KG1 (cell line): ENCODE results near the gene EEF1AKMT4.
"Not testable (repeated sequence)": the region's sequence is repeated elsewhere in the genome, so short reads cannot be mapped to it uniquely, and the experiment has no call there.

Experiments used
- DNase-seq: peaks from one replicate; lab custom pipeline; 2025; lab: John Stamatoyannopoulos, UW

Gene EEF1AKMT4

DNA sequence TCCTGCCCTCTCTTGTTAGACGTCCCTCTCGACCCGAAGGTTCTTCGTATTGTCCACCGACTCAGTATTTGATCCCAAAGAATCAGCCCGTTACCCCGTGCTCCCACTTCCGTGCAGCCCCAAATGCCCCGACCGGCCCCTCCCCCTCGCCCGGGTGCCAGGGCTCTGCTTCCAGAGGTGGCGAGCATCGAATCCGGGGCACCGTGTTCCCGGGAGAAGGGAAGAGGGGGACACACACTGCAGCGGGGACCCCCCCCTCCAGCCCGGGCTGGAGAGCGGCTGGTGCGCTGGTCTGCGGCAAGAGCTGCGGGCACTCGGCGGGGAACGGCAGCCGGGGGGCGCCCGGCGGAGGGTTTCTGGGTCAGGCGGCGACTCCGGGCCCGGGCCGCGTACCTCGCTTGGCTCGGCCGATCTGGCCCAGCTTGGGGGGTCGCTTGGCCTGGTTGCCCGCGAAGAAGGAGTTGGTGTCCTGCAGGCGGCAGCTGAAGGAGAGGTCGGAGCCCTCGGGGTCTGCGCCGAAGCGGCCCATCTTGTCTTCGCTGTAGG is 11.3 kb downstream of the EEF1AKMT4 start:
- no peak for DNase-seq

DNA sequence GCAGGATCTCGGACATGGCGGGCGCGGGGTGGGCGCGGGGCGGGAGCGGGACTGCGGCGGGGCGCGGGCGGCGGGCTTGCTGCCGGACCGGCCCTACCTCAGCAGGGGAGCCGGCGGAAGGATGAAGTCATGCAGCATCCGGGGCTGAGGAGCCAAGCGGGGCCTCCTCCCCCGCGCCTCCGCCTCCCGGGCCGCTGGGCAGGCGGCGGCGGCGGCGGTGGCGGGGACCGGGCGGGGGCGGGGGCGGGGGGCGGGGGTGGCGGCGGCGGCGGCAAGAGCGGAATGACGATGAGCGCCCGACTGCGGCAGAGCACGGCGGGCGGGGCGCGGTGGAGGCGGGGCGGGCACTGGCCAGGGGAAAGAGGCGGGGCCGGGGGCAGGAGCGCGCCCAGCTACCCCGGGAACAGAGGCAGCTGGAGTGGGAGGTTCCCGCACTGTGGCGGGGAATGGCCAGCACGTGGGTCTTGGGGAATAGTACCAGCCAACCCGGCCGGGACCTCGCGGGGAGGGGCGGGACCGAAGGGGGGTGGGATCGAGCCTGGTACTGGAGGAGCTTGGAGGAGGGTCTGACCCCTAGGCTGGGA is 11.9 kb downstream of the EEF1AKMT4 start, which contains the start of gene CAMK2N2:
Gene CAMK2N2 (minus strand): TSS at position 284 of the 584 bp plus-strand sequence. CDS start 268 bp downstream, at position 16.
- no peak for DNase-seq

DNA sequence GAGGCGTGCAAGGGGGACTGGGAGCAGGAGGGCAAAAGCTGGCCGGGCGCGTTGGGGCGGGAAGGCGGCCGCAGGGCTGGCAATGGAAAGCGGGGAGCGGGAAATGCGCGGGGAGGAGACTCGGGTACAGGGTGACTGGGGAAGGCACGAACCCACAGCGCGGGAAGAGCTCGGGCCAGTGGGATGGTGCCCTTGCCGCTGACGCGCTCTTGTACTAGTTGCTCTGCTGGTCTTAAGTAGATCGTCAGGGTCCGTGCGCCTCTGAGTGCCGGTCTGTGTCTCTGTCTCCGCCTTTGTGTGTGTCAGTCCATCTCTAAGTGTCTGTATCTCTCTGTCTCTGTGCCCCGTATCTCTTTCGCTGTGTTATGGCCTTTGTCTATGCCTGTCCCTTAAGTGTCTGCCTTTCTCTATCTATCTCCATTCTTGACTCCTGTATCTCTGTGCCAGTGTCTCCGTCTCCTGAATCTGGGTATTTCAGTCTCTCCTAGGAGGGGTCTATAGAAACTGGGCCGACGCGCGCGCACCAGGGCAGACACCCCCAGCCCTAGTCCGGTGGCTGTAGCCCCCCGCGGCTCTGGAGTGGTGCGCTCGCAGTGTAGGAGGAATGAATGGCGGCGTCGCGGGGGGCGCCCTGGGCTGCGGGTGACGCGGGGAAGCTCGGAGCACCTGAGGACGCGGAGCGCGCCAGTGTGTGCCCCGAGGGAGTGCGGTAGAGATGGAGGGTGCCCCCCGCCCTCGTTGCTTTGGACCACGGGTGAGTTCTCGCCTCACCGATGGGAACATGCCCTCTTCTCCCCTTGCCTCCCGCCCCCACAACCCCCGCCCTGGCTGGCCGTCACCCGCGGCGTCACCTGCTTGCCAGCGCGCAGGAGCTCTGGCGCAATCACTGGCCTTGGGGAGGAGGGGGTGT is 12.6 kb downstream of the EEF1AKMT4 start:
- DNase-seq: no peak

DNA sequence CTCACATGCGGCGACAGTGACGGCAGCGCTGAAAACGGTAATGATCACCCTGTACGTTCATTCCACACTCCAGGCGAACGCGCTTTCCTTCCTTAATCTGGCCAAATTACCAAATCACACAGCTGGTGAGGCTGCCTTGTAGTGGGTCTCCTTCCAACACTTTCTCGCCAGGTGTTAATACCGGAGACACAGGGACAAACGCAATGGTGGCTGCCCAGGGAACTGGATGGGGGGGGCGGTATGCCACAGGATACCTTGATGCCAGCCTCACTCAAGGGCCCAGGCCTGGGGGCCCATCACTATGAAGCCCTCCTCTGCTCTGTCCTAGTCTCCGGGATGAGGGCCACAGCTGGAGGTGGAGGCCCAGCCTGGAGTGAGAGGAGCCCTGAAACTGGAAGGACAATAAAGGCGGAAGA is 13.3 kb downstream of the EEF1AKMT4 start:
- no peak for DNase-seq

DNA sequence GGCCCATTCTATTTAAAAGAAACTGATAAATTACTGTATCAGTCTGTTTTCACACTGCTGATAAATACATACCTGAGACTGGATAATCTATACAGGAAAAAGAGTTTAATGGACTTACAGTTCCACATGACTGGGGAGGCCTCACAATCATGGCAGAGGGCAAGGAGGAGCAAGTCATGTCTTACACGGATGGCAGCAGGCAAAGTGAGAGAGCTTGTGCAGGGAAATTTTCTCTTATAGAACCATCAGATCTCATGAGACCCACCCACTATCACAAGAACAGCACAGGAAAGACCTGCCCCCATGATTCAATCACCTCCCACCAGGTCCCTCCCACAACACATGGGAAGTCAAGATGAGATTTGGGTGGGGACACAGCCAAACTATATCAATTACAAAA is 17.8 kb downstream of the EEF1AKMT4 start:
- DNase-seq: not testable (repeated sequence)

DNA sequence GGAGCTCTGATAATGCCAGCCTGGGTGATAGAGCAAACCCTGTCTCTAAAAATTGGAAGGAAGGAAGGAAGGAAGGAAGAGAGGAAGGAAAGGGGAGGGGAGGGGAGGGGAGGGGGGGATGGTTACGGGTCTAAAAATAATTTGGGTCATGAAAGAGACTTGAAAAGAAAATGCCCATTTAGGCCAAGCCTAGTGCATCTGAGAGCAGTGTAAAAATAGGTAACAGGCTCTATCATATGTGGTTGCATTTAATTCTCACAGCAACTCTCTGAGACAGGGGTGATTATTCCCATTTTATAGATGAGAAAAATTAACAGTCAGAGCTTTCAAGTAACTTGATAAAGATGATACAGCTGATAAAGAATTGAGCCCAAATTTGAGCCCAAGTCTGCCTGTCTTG is 22.8 kb downstream of the EEF1AKMT4 start:
- no peak for DNase-seq

DNA sequence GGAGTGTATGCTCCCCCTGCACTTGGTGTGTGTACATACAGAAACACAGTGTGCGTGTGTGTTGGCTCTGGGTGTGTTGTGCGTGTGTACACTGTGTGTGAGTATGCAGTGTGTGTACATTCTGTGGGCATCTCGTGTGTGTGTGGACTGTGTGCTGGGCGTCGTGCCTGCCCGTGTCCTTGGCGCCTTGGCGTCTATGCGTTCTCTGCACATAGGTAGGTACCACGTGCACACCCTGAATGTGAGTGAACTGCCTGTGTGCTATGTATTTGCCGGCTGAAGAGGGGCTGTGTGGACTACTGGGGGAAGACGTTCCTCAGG is 25.9 kb downstream of the EEF1AKMT4 start:
- DNase-seq: no peak

DNA sequence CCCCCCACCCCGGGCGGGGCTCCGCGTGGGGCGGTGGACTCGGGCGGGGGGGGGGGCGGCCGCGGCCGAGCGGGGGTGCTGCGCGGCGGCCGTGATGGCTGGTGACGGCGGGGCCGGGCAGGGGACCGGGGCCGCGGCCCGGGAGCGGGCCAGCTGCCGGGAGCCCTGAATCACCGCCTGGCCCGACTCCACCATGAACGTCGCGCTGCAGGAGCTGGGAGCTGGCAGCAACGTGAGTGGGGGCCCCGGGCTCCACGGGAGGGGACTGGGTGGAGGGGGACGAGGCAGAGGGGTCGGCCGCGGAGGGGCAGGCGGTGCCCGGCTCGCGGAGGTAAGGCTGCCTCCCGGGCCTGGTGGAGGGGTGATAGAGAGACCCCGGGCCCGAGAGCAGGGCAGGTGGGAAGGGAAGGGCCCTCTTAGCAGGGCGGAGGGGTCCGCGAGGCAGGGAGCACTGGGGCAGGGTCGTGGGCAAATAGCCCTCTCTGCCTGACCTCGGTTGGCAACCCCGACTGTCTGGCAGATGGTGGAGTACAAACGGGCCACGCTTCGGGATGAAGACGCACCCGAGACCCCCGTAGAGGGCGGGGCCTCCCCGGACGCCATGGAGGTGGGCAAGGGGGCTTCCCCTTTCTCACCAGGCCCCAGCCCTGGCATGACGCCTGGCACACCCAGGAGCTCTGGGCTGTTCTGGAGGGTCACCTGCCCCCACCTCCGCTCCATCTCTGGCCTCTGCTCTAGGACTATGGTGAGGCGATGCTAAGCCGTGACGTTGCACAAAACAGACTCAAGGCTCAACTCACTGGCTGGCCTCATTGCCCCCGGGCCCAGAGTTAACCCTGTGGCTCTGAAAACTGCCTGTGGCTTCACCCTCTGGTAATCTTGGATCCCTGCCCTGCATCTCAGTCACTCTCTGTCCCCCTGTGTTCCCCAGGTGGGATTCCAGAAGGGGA is 26.8 kb downstream of the EEF1AKMT4 start, which contains the start of gene ECE2:
Gene ECE2 (plus strand): TSS at position 62 of the 950 bp plus-strand sequence. CDS start 132 bp downstream, at position 194.
- no peak for DNase-seq

DNA sequence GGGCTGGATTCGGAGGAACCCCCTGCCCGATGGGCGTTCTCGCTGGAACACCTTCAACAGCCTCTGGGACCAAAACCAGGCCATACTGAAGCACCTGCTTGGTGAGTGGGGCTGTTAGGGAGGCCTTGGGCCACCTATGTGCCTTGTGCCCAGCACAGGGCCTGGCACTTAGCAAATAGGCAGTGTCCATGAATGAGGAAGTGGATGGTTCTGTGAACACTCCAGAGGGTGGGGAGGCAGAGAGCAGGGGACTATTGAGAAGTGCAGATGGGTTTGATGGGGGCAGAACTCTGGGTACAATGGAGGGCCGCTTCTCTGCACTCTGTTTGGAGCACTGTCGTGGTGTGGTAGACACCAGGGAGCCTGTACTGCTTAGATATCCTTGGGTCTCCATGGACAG is 27.9 kb downstream of the EEF1AKMT4 start:
- no peak for DNase-seq

DNA sequence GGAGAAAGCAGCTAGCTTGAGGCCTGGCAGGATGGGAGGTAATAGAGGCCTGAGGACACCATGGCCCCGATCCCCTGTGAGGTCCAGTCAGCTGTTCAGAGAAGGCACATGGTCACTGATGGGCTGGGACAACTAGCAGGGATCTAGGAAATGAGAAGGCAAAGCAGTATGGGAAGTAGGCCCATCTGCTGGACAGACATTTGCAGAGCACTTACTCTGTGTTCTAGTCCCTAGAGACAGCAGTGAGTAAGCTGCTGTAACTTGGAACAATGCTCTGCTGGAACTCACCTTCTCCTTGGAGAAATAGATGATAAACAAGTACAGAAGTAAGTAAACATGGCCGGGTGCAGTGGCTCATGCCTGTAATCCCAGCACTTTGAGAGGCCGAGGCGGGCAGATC is 33.5 kb downstream of the EEF1AKMT4 start:
- DNase-seq: no peak

DNA sequence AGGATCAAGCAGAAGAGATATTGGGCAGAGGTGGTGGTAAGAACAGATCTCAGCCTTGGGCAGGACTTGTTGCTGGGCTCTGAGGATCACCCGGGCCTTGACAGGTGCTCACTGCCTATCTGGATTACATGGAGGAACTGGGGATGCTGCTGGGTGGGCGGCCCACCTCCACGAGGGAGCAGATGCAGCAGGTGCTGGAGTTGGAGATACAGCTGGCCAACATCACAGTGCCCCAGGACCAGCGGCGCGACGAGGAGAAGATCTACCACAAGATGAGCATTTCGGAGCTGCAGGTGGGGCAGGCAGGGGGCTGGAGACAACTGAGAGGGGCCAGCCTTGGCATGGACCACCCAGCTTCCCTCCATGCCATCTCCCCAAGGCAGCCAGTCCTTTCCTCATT is 34.2 kb downstream of the EEF1AKMT4 start:
- no peak for DNase-seq

DNA sequence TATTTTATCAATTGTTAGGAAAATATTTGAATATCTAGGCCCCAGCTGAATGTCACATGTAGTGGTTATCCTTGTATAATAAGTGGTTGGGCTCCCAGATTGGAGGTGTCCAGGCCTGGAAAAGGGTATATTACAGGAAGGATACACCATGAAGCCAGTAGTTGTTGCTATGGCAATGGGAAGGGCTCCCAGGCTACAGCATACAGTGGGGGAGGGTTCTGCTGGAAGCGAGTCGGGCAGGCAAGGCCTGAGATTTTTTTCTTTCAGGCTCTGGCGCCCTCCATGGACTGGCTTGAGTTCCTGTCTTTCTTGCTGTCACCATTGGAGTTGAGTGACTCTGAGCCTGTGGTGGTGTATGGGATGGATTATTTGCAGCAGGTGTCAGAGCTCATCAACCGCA is 35.2 kb downstream of the EEF1AKMT4 start:
- no peak for DNase-seq

DNA sequence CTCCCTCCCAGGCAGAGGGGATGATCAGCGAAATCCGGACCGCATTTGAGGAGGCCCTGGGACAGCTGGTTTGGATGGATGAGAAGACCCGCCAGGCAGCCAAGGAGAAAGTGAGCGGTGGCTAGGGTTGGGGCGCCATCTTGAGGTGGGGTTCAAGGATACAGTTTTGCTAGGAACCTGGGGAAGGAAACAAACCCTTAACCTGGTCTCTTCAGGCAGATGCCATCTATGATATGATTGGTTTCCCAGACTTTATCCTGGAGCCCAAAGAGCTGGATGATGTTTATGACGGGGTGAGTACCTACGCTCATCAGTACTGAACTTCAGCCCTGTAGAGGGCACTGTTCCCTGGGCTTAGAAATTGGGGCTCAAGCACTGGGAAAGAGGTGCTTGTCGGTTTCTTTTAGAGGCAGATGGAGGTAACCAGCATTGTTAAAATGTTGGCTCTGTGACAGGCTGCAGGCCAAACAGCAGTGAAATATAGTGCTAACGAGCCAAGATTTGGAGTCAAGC is 40.0 kb downstream of the EEF1AKMT4 start:
- DNase-seq: peak; percentile 12

DNA sequence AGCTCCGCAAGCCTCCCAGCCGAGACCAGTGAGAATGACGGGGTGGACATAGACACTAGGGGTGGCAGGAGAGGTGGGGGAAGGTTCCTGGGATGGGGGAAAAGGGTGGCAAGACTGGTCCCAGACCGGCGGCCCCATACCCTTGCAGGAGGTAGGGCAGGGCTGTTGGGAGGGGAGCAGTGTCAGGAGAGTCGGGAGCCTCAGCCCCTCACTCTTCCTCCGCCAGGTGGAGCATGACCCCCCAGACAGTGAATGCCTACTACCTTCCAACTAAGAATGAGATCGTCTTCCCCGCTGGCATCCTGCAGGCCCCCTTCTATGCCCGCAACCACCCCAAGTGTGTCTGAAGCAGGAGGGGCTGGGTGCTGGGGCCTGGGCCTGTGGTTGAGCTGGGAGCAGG is 40.9 kb downstream of the EEF1AKMT4 start:
- no peak for DNase-seq

DNA sequence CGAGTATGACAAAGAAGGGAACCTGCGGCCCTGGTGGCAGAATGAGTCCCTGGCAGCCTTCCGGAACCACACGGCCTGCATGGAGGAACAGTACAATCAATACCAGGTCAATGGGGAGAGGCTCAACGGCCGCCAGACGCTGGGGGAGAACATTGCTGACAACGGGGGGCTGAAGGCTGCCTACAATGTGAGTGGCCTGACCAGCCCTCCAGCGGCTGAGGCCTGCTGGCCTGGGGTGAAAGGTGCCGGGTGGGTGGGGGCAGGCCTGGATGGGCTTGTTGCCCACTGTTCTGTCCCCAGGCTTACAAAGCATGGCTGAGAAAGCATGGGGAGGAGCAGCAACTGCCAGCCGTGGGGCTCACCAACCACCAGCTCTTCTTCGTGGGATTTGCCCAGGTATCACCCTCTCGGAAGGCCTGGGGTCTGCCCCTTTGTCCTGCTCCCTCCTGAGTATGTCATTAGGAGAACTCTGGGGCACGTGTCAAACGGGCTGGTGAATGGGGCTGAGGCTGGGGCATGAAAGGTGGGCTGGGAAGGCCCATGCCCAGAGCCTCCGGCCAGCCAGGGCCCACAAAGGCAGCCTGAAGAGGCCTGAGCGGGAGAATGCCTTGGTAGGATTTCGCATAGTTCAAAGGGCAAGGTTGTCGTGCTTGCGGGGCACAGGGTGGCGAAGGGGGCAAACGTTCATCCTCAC is 41.7 kb downstream of the EEF1AKMT4 start:
- DNase-seq: no peak

DNA sequence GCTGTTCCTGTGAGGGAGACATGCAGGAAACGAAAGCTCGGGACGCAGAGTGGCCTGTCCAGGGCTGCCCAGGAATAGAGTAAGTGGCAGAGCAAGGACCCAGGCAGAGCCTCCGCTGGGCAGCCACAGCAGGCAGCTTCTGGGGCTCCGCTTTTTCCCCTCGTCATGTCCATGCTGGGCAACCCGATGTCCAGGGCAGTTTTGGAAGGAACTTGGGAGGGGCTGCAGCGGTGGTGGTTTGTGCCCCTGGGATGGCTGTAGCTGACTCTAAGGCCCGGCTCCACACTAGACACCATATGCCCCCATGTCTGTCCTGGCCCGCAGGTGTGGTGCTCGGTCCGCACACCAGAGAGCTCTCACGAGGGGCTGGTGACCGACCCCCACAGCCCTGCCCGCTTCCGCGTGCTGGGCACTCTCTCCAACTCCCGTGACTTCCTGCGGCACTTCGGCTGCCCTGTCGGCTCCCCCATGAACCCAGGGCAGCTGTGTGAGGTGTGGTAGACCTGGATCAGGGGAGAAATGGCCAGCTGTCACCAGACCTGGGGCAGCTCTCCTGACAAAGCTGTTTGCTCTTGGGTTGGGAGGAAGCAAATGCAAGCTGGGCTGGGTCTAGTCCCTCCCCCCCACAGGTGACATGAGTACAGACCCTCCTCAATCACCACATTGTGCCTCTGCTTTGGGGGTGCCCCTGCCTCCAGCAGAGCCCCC is 42.4 kb downstream of the EEF1AKMT4 start:
- DNase-seq: no peak

DNA sequence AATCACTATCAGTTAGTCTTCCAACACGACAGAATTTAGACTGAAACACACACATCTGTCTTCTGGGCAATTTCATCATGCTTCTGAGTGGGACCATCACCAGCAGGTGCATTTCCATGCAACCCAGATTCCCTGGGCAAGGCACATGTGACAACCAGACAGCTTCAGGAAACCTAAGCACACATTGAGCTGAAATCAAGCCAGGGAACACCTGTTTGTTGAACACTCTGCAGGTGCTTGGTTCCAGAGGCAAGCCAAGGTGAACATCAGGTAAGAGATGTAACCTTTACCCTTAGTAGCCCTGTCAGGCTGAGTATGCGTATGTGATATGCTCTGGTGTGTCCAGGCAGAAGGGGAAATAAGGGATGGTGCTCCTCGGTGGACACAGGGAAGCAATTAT is 46.3 kb downstream of the EEF1AKMT4 start:
- no peak for DNase-seq

DNA sequence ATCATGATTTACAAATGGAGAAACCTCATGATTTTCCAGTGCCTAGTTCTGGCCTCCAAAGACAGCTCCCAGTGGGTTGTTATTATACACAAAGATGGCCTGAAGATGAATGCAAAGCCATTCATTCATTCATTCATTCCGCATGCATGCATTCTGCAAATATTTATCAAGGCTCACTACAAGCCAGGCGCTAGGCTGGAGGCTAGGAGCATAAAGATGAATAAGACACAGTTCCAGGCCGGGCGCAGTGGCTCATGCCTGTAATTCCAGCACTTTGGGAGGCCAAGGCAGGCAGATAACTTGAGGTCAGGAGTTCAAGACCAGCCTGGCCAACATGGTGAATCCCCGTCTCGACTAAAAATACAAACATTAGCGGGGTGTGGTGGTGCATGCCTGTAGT is 47.1 kb downstream of the EEF1AKMT4 start:
- no peak for DNase-seq

DNA sequence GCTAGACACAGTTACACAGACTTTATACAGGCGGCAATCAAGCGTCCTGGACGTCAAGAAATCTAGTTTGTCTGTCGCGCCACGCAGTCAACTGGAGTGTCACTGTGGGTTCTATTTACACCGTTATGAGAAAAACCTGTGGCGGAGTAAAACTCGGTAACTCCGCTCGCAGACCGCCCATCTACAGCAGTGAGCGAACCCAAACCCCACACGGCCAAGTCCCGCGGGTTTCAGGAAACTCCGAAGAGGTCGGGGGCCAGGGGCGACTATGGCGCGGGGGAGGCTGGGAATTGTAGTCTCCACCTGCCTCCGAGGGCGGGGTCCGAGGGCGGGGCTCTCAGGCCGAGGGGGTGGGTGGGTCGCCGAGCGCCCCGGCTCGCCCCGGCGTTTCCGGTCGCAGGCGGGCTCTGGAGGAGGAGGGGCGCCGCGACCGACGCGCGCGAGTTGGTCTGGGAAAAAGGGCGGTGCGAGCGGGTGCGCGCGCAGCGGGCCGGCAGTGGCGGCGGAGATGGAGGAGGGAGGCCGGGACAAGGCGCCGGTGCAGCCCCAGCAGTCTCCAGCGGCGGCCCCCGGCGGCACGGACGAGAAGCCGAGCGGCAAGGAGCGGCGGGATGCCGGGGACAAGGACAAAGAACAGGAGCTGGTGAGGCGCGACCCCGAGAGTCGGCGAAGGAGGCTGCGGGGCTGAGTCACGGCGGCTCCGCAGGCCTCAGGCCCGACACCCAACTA is 49.5 kb downstream of the EEF1AKMT4 start, which contains the start of gene PSMD2:
Gene PSMD2 (plus strand): TSS at position 483 of the 729 bp plus-strand sequence. CDS start 26 bp downstream, at position 509.
- peak; percentile 86 for DNase-seq
